ENCODE measurements around the gene ZNF219. TPM values are rescaled to one million over a fixed set of nuclear protein-coding genes. Genes with fewer than 3 reads are reported as not detected.

The ZNF219 gene
- total and polyA plus RNA-seq, 10 of the 15 experiments (the other 5 are each of a cell fraction or from before 2014, with no cell fraction given), result 0.16 to 6.4 (median 1.9) TPM

- peaks cover 2 to 3% of the 10 kb centered on the region in 2 experiments; a peak in 2 of 4 replicates for H3K27me3 ChIP-seq (replicated peaks in 1 of 2; ENCODE audit: control insufficient read depth in 2 of 2, insufficient read depth in 2 of 2, low read length in 1 of 2)
- no peaks in the 10 kb centered on the region for H3K4me1 ChIP-seq (ENCODE audit: control insufficient read depth, insufficient read depth, low read length)
- RAD21 ChIA-PET (ENCODE audit: unreplicated experiment), result interaction anchor here (2.2 to 3.2 kb wide), 6 partner anchors 9 to 79 kb away, joined by 9 to 51 read pairs (median 14); partner anchors contain the start of genes ARHGEF40 and TMEM253
- POLR2A ChIA-PET, result interaction anchor here (1.9 to 2.2 kb wide), 2 partner anchors 11 to 79 kb away, joined by 5 to 9 read pairs; no protein-coding TSS in a partner anchor
- no peak for ATAC-seq
- SMC1A ChIA-PET (ENCODE audit: uncharacterized antibody, unreplicated experiment), result interaction anchor here (0.9 to 5.9 kb wide), 4 partner anchors 13 to 80 kb away, joined by 4 to 78 read pairs (median 16); no protein-coding TSS in a partner anchor
- no peaks in the 10 kb centered on the region for H4K20me1 ChIP-seq (ENCODE audit: control insufficient read depth, insufficient read depth)
- no peaks in the 10 kb centered on the region for H3K36me3 ChIP-seq (ENCODE audit: control insufficient read depth in 2 of 2, insufficient read depth in 2 of 2, low read length in 1 of 2)
- no peak overlapping the region for H2AFZ ChIP-seq (ENCODE audit: control insufficient read depth, low read depth, low read length)
- CTCF ChIA-PET, result interaction anchor here (1.0 to 6.9 kb wide), 11 partner anchors 10 to 88 kb away, joined by 4 to 194 read pairs (median 13); partner anchors contain the start of genes ARHGEF40 and TMEM253
- no TSS peak for BruUV-seq (replicated peaks)
- no peak for FAIRE-seq
- in situ Hi-C loops (cut with MboI) (no loop called here), intact Hi-C loops (cut with micrococcal nuclease; ENCODE audit: unreplicated experiment) (no loop called here)
- 60% methylated on average over 7 of the region's 7 CpGs for WGBS (ENCODE audit: insufficient coverage, insufficient replicate concordance, low lambda C conversion rate, missing lambda C conversion rate)
- H3K9me3 ChIP-seq (replicated peaks; ENCODE audit: control insufficient read depth, insufficient read depth, low read length), result no peaks in the 10 kb centered on the region
- no peaks in the 10 kb centered on the region for H3K79me2 ChIP-seq (ENCODE audit: control insufficient read depth, insufficient read depth, low read length)
- H3K4me3 ChIP-seq, result no peak overlapping the region
- no peak for DNase-seq (ENCODE audit: low read depth, low spot score)
- no peak overlapping the region for H3K4me2 ChIP-seq (ENCODE audit: control insufficient read depth, insufficient read depth)
- no peak overlapping the region for H3K27ac ChIP-seq (ENCODE audit: control insufficient read depth, insufficient read depth)
- no peak for TF ChIP-seq MTA3 (IDR thresholded peaks at IDR 0.05; ENCODE audit: borderline replicate concordance, low read length)
- TF ChIP-seq, protein P1, sequence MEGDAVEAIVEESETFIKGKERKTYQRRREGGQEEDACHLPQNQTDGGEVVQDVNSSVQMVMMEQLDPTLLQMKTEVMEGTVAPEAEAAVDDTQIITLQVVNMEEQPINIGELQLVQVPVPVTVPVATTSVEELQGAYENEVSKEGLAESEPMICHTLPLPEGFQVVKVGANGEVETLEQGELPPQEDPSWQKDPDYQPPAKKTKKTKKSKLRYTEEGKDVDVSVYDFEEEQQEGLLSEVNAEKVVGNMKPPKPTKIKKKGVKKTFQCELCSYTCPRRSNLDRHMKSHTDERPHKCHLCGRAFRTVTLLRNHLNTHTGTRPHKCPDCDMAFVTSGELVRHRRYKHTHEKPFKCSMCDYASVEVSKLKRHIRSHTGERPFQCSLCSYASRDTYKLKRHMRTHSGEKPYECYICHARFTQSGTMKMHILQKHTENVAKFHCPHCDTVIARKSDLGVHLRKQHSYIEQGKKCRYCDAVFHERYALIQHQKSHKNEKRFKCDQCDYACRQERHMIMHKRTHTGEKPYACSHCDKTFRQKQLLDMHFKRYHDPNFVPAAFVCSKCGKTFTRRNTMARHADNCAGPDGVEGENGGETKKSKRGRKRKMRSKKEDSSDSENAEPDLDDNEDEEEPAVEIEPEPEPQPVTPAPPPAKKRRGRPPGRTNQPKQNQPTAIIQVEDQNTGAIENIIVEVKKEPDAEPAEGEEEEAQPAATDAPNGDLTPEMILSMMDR (IDR thresholded peaks at IDR 0.05 in 2 of 3, conservative IDR thresholded peaks at IDR 0.05 in 1 of 3; ENCODE audit: control insufficient read depth in 2 of 3, extremely low read depth in 1 of 3, insufficient read depth in 1 of 3, low read depth in 3 of 3, low read length in 3 of 3), result 0 out of 6 replicates have a peak, but pooled peaks of 2 of the 3 experiments have one; percentile 2 to 16
- no peak for TF ChIP-seq ATF2 (IDR thresholded peaks at IDR 0.05; ENCODE audit: low read length)
- TF ChIP-seq SUZ12 (IDR thresholded peaks at IDR 0.05; ENCODE audit: unreplicated experiment), result no peak
- no peak for TF ChIP-seq POU2F2 (IDR thresholded peaks at IDR 0.05; ENCODE audit: borderline replicate concordance, low read depth, low read length)
- H3K9ac ChIP-seq (ENCODE audit: control insufficient read depth, insufficient read depth, low read length), result no peak overlapping the region
Measured at GRCh38 chr14:21093769-21094681, 4.4 kb downstream of the ZNF219 start.
